PC-3 (cell line): ENCODE data around the gene POLR1E. TPM values are rescaled to one million over a fixed set of nuclear protein-coding genes. Genes with fewer than 3 reads are reported as not detected.

Experiments
- ATAC-seq: fragments of 200-7000 bp; cut with Tn5 transposase; 2 replicates; pipeline ENCODE4 v1.9.1; 2020; ENCODE audit warnings: mild to moderate bottlenecking, moderate library complexity
- BruUV-seq: library from RNA; stranded (reverse); fragments of 400-500 nt; replicated peaks from 2 replicates; lab custom pipeline; 2021; lab: Mats Ljungman, UMichigan
- CTCF ChIA-PET: fragments of 300-600 bp; sonication (Branson Sonifier 250); formaldehyde crosslinking; loops from one replicate; lab custom pipeline; 2022; ENCODE audit warnings: antibody characterized with exemption; lab: Charles Lee
- POLR2A ChIA-PET: fragments of 300-600 bp; sonication (Branson Sonifier 250); formaldehyde crosslinking; loops from one replicate; lab custom pipeline; 2022; ENCODE audit warnings: antibody characterized with exemption; ENCODE audit not compliant: unreplicated experiment; lab: Charles Lee
- DNase-seq: peaks from one replicate; pipeline ENCODE4 v3.0.0-alpha.2; 2015
- H2AFZ ChIP-seq: fragments of 300-600 bp; sonication (generic); 2 replicates; pipeline ENCODE4 v1.6.0; 2016; ENCODE audit warnings: antibody characterized with exemption, low read length
- H3F3A ChIP-seq: fragments of 300-600 bp; sonication (generic); one replicate; pipeline ENCODE4 v1.6.0; 2017; ENCODE audit warnings: antibody characterized with exemption, low read length, control low read depth, mild to moderate bottlenecking; ENCODE audit not compliant: unreplicated experiment
- H3K27ac ChIP-seq: fragments of 300-600 bp; sonication (generic); 2 replicates; pipeline ENCODE4 v1.5.1; 2016; ENCODE audit warnings: mild to moderate bottlenecking, low read length
- H3K27me3 ChIP-seq: fragments of 300-600 bp; sonication (generic); 2 replicates; pipeline ENCODE4 v1.6.1; 2016; ENCODE audit warnings: low read length, mixed read lengths
- H3K36me3 ChIP-seq: fragments of 300-600 bp; sonication (generic); 2 replicates; pipeline ENCODE4 v1.6.1; 2016; ENCODE audit warnings: low read depth, mixed run types, low read length, mixed read lengths
- H3K4me1 ChIP-seq: fragments of 300-600 bp; sonication (generic); 2 replicates; pipeline ENCODE4 v1.5.1; 2016; ENCODE audit warnings: low read length; ENCODE audit not compliant: insufficient read depth
- H3K4me2 ChIP-seq: fragments of 300-600 bp; sonication (generic); 2 replicates; pipeline ENCODE4 v1.6.0; 2016; ENCODE audit warnings: low read length
- H3K4me3 ChIP-seq: fragments of 300-600 bp; sonication (generic); 2 replicates; pipeline ENCODE4 v1.5.1; 2016; ENCODE audit warnings: mild to moderate bottlenecking, low read length, mixed read lengths
- H3K79me2 ChIP-seq: fragments of 300-600 bp; sonication (generic); 2 replicates; pipeline ENCODE4 v1.6.1; 2017; ENCODE audit warnings: low read length, mixed read lengths
- H3K9ac ChIP-seq: fragments of 300-600 bp; sonication (generic); 2 replicates; pipeline ENCODE4 v1.6.0; 2016; ENCODE audit warnings: mild to moderate bottlenecking, low read length
- H3K9me2 ChIP-seq: fragments of 300-600 bp; sonication (generic); replicated peaks from 2 replicates; pipeline ENCODE4 v1.6.1; 2016; ENCODE audit warnings: mixed run types, low read length, mixed read lengths
- H3K9me3 ChIP-seq: fragments of 300-600 bp; sonication (generic); 2 replicates; pipeline ENCODE4 v1.6.1; 2016; ENCODE audit warnings: low read length, mixed read lengths
- H4K20me1 ChIP-seq: fragments of 300-600 bp; sonication (generic); 2 replicates; pipeline ENCODE4 v1.6.1; 2016; ENCODE audit warnings: low read length, mixed read lengths
- CTCF ChIP-seq: fragments of 300-600 bp; sonication (generic); conservative IDR thresholded peaks from 2 replicates; pipeline ENCODE4 v1.5.1; 2017; ENCODE audit warnings: antibody characterized with exemption, low read depth, mild to moderate bottlenecking, low read length
- EZH2 ChIP-seq: fragments of 300-600 bp; sonication (generic); IDR thresholded peaks from one replicate; pipeline ENCODE4 v1.6.1; 2017; ENCODE audit warnings: antibody characterized with exemption, mild to moderate bottlenecking, low read length; ENCODE audit not compliant: unreplicated experiment
- EZH2phosphoT487 ChIP-seq: fragments of 300-600 bp; sonication (generic); IDR thresholded peaks from 2 replicates; pipeline ENCODE4 v1.6.1; 2018; ENCODE audit warnings: mild to moderate bottlenecking, antibody characterized with exemption, low read length, borderline replicate concordance
- intact Hi-C: fragments of 100-400 bp; cut with micrococcal nuclease; formaldehyde crosslinking; loops from 2 replicates; pipeline ENCODE4 v1.9.0; 2023
- total RNA-seq: library from RNA; depleted of rRNA; stranded (reverse); fragments of >200 nt; gene quantifications from 2 replicates; pipeline ENCODE4 v1.2.3, GENCODE V29; 2014

Gene POLR1E
- total RNA-seq, 1 experiment from 2014 or later, result 37.2 TPM

GRCh38 chr9:37464426-37465248 is 21.1 kb upstream of the POLR1E start:
- peaks cover 52% of the 10 kb centered on the region for H3K79me2 ChIP-seq
- ATAC-seq, result peak; percentile 45
- CTCF ChIA-PET, result interaction anchor here (0.8 kb wide), 1 partner anchor 344 kb away, joined by 3 read pairs; the partner anchor contains the start of gene ZCCHC7

GRCh38 chr9:37465249-37466036 is 20.3 kb upstream of the POLR1E start, which contains the start of gene ZBTB5:
TSS of gene ZBTB5 (minus strand) at chr9:37465450. CDS start at chr9:37442551, 22,899 bp downstream.
- intact Hi-C loops, result no loop called here
- Histone ChIP-seq H4K20me1 (peaks cover 10% of the 10 kb centered on the region; the same call in 1 of the 2 replicates), H2AFZ (peak within 1 kb of the TSS; percentile 90), H3K79me2 (peaks cover 45% of the 10 kb centered on the region), H3K9ac (peak within 1 kb of the TSS; percentile 93), H3K4me3 (peak within 1 kb of the TSS; percentile 97), H3F3A (no peaks in the 10 kb centered on the region), H3K36me3 (no peaks in the 10 kb centered on the region), H3K4me2 (peak within 1 kb of the TSS; percentile 99), H3K4me1 (peaks cover 13% of the 10 kb centered on the region), H3K9me3 (no peaks in the 10 kb centered on the region), H3K27me3 (no peaks in the 10 kb centered on the region), H3K27ac (peak within 1 kb of the TSS; percentile 87), H3K9me2 (no peaks in the 10 kb centered on the region)
- POLR2A ChIA-PET, result no interaction called here
- peak; percentile 82 for ATAC-seq
- peak; percentile 98 for DNase-seq
- TF ChIP-seq CTCF, result no peak
- TF ChIP-seq EZH2phosphoT487, result no peak
- TF ChIP-seq EZH2, result no peak
- no TSS peak for BruUV-seq
- CTCF ChIA-PET, result interaction anchor here (0.8 kb wide), 1 partner anchor 345 kb away, joined by 3 read pairs; the partner anchor contains the start of gene ZCCHC7

More at GRCh38 chr9:37464426-37465248, 21.1 kb upstream of the POLR1E start:
- no peaks in the 10 kb centered on the region for H3K27me3 ChIP-seq
- H3K4me3 ChIP-seq, result peak overlapping the region; percentile 97
- H3K27ac ChIP-seq, result peak overlapping the region; percentile 87
- no peaks in the 10 kb centered on the region for H3K9me3 ChIP-seq
- peak; percentile 42 for DNase-seq
- TSS peak; percentile 47 for BruUV-seq
- TF ChIP-seq CTCF (no peak), EZH2phosphoT487 (no peak)
- no peaks in the 10 kb centered on the region for H3K9me2 ChIP-seq
- peaks cover 13% of the 10 kb centered on the region for H3K4me1 ChIP-seq
- intact Hi-C loops, result no loop called here
- H3K9ac ChIP-seq, result peak overlapping the region; percentile 93
- H4K20me1 ChIP-seq, result peaks cover 10% of the 10 kb centered on the region; the same call in 1 of the 2 replicates
- H3K36me3 ChIP-seq, result no peaks in the 10 kb centered on the region
- peak overlapping the region; percentile 99 for H3K4me2 ChIP-seq
- POLR2A ChIA-PET, result no interaction called here
- peak overlapping the region; percentile 87 for H2AFZ ChIP-seq
- H3F3A ChIP-seq, result no peaks in the 10 kb centered on the region
